ENCODE results near the gene SV2B.

DNA sequence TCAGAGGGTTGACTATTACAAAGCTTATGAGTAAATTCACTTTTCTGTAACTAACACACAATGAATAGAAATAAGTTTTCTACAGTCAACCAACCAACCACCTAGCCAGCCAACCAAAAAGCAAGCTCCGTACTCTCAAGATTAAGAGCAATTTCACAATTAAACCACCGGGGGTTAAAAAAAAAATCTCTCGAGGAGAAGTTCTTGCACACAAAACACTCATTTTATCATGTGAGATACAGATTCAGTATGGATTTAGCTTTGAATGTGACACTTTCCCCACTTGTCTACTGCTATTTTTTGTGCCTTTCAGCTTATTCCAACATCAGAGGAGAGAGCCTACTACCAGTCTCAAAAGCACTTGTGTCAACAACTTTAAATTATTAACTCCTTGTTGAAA lies 135.3 kb downstream of the SV2B start:
- TF ChIP-seq CTCF (IDR thresholded peaks at IDR 0.05 in 2 of 3, conservative IDR thresholded peaks at IDR 0.05 in 1 of 3; ENCODE audit: insufficient read depth in 2 of 3, low read depth in 1 of 3, low read length in 3 of 3) (no peak), JUN (IDR thresholded peaks at IDR 0.05; ENCODE audit: borderline replicate concordance, low read depth, low read length) (no peak), JUN (CRISPR knock-in tag; IDR thresholded peaks at IDR 0.05; ENCODE audit: borderline replicate concordance) (no peak), MAX (CRISPR knock-in tag; IDR thresholded peaks at IDR 0.05) (no peak), ZNF239 (CRISPR knock-in tag; IDR thresholded peaks at IDR 0.05) (no peak)

Data from K562 (cell line).